RKO (cell line): Measurements from ENCODE around the gene EPSTI1.

Experiments used
- DNase-seq: peaks from one replicate; pipeline ENCODE4 v3.0.0-alpha.2; 2016; ENCODE audit warnings: low spot score

EPSTI1 gene

DNA sequence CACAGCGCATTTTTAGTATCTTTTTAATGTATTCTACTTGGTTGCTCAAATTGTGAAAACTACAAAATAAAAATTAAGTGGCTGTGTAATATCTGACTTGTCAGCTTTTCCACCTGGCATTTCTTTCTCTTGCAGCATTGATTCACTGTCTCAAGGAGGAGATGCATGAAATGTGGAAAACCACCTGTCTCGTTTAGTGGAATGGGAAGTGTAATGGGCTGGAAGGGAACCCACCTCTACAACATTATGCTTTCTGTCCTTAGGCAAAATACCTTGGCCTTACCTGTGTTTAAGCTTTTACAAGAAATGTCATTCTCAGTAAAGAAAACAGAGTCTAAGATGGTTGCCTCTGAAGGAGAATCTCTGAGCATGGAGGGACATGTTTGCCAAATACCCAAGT, 142.8 kb downstream of the EPSTI1 start:
- no peak for DNase-seq

DNA sequence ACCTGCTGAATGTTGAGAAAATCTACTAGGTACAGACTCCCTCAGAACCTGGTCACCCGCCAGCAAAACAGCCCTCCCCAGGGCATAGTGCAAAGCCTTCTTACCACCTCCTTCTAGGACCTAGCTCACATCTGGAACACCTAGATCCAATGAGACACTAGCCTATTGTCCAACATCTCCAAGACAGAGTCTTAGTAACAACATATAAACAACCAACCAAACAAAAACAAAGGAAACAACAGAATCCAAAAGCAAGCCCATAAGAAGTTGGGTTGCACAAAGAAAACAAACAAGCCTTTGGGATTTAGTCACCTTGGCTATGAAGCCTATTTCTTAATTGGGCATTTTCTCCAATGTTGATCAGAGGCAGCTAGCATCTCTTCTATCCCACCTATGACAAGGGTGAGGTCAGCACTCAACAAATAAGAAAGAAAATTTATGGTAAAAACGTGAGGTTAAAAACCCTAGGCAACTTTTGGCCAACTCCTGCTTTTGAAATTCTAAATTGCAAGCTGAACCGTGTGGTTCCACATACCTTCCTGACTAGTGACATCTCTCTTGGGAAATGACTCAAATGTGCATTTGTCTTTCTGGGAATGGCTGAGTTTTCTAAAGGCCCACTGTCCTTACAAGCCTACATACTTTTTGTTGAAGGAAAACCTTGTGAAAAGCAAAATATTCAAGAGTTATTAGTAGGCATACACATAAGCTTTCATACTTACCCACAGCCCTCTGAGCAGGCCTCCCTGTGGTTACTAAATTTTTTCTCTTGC, 144.0 kb downstream of the EPSTI1 start:
- DNase-seq: no peak

DNA sequence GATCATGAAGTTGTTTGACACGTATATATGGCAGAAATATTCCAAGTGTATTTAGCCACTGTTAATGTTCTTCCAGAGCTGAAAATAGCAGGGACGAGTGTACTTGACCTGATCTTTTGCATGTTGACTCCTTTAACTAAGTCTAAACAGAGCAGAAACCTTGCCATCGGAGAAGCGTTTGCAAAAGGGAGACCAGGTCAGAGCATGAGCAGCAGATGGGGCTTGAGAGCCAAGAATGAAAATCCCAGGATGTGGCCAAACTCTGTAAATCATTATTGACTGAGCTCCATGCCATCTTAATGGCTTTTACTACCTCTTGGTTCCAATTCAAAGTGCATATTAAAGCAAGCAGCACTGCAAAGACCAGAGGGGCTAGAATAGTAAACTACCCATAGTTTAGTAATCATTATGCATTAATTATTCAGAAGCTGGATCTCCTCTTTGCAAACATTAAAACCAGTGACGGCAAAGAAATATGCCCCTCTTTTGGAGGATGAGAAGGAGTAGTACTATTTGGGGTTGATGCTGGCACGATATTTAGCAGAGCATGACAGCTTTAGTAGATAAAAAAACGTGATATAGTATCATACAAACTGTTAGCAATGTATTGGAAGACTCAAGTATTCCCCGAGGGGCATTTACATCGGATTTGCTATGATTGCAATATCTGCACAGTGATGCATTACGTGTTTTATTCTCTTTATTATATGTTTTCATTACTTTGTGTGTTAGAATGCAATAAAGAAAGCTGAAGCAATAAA, 154.9 kb downstream of the EPSTI1 start:
- no peak for DNase-seq
